NOMO-1 treated with dmso at 0.1 percent for 144 hours (cell line): ENCODE data around the gene FRS3.

Source experiments
- DNase-seq: peaks from one replicate; lab custom pipeline; 2025; ENCODE audit not compliant: unreplicated experiment; lab: John Stamatoyannopoulos, UW

Gene FRS3

DNA sequence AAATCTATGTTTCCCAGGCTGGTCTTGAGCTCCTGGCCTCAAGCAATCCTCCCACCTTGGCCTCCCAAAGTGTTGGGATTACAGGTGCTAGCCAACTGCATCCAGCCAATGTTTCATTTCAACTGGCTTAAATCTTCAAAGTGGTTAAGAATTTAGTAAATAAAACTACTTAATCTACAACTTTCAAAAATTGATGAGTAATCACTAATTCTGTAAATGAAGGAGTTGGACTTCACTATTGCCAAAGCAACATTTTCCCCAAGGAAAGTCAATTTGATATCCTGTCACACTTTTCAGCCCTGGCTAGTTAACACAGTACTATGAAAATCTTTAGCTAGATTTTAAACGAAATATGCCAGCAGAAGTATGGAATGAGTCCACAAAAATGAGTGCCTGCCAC, 11.6 kb upstream of the FRS3 start:
- no peak for DNase-seq

DNA sequence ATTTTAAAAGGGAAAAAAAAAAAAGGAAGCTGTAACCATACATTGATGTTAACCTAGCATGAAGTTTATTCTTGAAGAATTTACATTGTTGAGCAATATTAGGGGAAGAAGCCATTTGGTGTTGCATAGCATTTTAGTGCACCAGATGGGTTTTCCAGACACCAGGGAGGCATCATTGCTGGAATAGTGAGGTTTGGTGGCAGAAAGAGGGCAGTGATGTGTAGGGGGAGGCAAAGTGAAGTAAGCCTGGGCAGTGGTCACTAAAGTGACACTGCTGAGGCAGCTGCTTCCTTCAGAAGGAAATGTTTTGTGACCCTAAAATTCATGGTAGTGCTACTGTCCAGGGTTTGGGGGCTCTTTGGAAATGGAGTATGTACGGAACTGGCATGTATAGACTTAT, 10.3 kb upstream of the FRS3 start:
- DNase-seq = no peak

DNA sequence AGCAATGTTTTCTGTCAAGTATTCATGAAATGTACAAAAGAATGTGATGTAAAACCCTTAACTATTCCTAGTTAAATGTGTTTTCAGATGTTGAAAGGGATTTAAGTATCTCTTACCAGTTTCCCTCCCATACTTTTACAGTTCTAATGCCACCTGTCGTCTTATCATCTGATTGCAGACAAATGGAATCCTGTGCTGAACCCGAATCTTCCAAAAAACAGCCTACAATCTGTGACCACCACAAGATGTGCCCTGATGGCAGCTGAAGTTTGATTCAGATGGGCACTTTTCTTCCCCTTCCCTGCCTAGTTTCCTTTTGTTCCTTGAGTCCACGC, 9.7 kb upstream of the FRS3 start:
- DNase-seq = no peak

DNA sequence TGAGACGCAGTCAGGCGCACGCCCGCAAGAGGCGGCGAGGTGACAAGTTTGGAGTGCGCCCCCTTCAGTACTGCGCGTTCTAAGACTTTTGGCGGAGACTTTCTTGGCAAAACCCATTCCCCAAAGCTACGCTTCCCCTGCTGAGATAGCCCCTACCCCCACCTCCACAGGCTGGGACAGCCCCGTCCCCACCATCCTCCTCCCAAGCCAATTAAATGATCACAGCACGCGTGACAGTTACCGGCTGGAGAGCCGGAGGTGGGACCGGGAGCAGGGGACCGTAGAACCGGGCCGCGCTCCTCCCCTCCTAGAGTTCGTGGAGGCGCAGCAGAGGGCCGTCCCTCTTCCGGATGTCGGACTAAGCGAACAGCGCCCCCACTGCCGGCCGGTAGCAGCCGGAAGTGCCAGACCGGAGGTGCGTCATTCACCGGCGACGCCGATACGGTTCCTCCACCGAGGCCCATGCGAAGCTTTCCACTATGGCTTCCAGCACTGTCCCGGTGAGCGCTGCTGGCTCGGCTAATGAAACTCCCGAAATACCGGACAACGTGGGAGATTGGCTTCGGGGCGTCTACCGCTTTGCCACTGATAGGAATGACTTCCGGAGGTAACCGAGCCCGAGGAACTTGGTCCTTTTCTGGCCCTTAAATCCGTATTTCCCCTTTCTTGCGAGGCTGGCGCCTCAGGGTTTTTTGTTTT, 7.7 kb upstream of the FRS3 start, which contains the start of gene TOMM6:
Gene TOMM6, plus strand, starts transcription at position 476 of the 699 bp plus-strand sequence. Its CDS starts 4 bp downstream, at position 480.
- DNase-seq = peak; percentile 90

DNA sequence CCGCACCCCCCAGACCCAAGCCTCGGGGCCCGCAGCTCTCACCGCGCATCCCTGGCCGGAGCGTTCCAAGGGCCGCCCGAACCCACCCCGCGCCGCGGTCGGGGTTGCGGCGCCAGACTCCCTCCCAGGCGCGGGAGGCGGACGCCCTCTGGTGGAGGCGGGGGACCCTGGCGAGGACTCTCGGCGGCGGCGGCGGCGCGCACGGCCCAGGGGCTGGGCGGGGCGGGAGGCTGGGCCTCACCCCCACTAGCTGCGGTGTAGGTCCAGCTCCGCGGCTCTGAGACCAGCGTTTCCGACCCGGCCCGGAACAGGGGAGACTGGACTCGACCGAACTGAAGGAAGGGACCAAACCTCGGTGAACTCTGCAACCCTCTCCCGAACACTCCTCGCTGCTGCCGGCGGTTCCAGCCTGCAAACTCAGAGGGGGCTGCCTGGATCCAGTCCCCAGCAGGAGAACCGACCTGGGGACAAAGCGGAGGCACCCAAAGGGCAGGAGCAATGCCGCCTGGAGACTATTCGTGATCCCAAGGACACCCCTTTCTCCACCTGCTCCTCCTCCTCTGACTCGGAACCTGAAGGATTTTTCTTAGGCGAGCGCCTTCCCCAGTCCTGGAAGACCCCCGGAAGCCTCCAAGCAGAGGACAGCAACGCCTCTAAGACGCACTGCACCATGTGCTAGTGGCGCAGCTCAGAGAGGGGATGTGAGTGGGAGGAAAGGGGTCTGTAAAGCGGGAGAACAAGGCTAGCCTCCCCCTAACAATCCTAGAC, 6.9 kb upstream of the FRS3 start:
- peak; percentile 48 for DNase-seq

DNA sequence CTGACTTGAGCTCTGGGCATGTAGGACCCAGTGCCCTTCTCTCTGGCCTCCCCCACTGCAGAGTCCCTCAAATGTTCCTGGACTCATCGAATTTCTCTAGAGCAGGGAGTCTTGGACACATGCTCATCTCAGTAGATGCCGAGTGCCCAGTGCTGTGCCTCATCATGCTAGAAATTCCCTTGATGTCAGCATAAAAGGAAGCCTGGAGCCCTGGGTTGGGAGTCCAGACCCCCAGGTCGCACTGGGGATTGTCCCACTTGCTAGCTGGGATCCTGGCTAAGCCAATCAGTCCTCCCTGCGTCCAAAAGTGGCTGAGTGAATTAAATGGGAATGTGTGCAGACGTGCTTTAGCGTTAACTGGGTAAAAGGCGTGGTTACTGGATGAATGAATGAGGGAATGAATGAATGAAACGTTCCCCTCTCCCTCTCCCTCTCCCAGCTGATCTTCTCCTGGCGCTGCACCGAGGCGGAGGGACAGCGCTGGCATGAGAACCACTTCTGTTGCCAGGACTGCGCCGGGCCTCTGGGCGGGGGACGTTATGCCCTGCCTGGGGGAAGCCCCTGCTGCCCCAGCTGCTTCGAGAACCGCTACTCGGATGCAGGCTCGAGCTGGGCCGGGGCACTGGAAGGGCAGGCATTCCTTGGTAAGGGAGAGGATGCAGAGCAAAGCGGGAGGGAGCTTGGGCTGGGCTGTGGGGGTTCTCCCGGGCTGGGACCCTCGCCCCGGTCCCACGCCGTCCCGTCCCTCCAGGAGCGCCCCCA, 6.2 kb upstream of the FRS3 start:
- DNase-seq = no peak

DNA sequence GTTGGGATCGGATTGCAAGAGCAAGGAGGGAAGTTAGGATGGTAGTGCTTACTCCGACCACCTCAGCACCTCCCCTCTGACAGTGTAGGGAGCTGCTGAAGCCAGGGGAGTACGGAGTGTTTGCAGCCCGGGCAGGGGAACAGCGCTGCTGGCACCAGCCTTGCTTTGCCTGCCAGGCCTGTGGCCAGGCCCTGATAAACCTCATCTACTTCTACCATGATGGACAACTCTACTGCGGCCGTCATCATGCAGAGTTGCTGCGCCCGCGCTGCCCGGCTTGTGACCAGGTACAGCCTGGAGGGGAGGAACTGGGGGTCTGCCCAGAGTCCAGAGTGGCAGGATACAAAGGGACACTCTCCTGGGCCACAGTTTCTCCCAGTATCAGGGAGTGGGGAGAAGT, 5.6 kb upstream of the FRS3 start:
- no peak for DNase-seq

DNA sequence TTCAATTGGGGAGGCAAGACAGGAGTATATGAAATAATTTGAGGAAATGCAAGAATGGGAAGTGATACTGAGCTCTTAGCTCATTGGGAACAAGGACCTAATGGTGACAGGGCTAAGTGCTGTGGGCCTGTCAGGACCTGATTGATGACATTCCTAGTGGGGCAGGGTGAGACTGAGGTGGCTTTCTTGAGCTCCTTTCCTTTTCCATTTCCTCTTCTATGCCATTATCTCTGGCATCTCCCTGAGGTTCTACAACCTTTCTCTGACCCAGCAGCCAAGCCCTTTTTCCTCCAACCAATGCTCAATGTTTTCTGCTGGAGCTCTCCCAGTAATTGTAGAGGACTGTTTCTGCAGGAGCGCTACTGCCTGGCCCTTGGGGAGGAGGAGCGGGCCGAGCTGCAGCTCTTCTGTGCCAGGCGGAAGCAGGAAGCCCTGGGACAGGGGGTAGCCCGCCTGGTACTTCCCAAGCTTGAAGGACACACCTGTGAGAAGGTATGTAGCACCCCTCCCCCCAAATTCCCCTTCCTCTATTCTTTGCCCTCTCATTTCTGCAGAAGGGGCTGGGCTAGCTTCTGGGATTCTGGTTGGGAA, 5.0 kb upstream of the FRS3 start:
- peak; percentile 91 for DNase-seq

DNA sequence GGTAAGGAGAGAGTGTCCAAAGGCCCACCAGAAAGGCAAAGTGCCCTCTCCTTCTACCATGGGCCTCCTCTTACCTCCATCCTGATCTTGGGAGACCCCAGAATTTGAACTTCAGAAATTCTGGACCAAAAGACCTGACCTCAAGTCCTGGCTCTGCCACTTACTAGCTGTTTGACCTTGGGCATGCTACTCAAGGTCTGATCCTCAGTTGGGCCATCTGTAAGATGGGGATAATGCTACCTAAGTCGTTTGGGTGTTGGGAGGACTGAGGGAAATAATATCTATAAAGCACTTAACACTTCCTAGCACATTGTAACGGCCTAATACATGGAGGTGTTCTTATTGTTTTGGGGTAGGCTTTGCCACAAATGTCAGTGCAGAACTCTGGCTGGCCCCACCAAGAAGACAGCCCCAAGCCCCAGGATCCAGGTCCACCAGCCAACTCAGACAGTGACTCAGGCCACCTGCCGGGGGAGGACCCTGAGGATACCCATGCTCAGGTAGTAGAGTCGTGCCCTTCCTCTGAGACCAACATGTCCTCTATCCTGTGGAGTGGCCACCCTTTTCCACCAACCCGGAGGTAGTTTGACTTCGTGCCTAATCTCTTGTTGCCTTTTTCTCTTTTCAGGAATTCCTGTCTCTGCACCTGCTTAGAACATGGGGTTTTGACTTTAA, 3.5 kb upstream of the FRS3 start:
- no peak for DNase-seq

DNA sequence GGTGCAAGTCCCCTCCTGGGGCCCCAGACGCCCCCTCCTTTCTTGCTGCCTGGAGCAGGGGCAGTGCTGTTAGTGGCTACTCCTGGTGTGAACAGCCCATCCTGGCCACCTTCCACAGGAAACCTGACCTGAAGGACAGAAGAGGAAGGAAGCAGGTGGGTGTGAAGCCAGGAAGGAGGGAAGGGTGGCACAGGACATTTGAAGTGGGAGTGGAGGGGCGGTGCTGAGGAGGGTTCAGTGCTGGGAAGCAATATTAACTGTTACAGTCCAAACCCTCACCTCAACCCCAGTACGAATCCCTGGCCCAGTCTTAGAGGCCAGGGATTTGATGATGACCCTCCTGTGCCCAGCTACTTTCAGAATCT, 1.6 kb upstream of the FRS3 start:
- DNase-seq = no peak

DNA sequence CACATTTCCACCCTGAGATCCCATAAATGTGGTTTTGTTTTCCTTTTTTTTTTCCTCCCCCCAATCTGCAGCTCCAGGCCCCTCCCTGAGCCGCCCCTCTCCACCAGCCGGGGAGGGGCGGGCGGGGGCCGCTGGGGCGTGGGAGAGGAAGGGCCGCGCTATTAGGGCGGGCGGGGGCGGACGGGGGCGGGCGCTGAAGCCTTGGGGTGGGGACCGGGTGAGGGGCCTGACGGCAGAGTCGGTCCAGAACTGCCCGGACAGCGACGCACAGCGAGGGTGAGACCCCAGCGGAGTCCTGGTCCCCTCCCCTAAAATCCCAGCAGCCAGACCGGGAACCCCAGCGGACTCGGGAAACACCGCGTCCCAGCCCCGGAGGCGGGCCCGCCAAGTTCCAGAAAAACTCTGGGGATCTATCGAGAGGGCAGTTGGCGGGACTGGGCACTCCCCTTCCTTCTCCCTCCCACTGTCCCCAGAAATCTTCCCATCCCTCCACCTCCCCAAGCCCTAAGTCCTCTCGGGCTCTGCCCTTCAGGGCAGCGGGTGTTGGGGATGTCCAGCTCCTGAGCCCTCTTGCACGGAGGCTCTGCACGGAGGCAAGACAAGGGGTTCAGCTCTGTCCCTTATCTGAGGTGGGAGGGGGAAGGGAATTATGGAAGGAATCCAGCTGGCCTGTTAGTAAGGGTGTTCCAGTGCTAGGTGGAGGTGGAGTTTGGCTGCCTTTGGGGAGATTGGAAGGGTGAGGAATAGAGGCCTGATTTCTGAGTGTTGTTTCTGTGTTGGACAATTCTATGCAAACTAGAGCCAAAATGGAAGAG, 1.1 kb upstream of the FRS3 start, which contains the start of gene PRICKLE4:
Gene PRICKLE4, plus strand, starts transcription at position 232 of the 815 bp plus-strand sequence. CDS start 2,692 bp downstream, outside the sequence.
- DNase-seq = no peak

DNA sequence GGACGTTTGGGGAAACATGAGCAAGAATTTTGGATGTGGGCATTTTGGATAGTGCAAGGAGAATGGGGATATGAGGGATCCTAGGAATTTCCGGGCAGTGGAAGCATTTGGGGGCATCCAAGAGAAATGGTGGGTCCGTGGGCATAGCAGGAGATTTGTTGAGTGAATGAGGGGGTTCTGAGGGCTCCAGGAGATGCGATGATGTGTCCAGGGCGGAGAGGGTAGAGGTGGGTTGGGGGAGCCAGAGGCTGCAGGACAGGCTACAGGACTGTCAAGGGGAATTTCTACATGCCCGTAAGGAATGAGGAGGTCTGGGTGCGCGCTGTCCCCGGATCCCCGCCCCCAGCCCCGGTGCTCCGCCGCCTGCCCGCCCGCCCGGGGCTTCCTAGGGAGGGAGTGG, 364 bp downstream of the FRS3 start:
- DNase-seq = no peak

DNA sequence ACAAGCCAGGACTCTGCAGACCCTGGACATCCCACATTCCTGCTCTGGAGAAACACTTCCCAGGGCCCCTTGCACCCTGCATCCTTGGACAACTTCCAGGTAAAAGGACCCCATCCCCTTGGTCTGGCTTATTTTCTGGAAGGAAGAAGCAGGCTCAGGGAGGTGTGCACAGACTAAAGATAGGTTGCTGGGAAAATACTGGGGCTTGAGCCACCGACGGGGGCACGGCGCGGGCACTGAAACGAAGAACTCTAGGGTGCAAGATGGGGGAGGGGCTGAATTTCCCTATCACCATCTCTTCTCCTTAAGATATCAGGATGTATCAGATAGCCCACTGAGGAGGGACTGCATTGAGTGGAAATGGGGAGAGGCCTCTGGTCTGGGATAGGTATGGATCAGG, 805 bp downstream of the FRS3 start:
- DNase-seq = no peak

DNA sequence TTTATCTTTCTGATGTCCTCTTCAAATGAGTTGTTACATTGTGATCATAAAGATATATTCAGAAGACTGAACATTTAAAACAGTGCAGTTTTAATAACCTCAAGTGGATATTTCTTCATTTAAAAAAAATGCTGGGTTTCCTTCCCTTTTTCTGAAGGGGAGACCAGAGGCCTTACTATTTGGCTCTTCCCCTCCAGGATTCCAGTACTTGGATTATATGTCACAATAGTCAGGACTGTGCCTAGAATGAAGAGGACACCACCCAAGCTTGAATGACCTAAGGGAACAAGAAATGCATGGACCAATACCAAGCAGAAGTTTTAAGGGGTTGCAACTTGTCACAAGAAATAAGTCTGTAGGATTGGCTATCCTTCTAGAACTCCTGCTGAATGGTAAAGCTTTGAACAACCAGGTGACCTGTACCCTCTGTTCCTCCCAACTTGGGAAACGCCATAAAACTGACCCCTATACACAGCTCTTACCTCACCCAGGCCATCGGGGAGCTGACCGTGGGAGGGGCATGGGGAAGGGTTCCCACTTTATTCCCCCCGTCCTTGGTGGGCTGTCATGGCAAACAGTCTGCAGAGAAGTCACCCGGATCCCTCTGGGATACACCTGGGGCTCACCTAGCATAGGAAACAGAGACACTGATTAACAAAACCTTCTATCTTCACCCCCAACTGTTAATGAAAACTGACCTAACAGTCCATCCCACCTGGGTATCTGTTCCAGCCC, 2.0 kb downstream of the FRS3 start:
- peak; percentile 30 for DNase-seq

DNA sequence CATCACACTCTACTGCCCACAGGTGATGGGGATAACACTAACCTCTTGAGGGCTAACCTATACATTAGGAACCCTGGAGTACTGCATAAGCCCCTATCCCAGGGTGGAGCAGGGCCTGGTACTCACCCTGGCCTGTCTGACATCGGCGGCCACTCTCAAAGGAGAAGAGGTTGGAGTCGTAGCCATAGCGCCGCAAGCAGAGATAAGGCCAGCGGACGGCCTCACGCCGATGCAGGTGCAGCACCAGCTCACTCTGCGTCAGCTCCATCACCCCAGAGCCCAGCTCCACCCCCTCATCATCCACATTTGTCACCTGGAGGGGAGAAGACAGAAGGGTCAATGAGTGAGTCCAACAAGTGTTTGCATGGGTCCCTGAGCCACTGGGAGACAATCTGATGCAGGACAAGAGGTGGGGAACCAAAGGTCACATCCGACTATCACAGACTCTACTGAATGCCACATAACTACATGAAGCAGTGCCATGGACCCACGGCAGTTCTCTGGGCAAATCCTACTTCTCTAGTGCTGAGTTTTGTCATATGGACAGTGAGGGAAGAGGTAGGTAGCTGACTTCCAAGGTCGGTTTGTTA, 4.3 kb downstream of the FRS3 start:
- DNase-seq = no peak

DNA sequence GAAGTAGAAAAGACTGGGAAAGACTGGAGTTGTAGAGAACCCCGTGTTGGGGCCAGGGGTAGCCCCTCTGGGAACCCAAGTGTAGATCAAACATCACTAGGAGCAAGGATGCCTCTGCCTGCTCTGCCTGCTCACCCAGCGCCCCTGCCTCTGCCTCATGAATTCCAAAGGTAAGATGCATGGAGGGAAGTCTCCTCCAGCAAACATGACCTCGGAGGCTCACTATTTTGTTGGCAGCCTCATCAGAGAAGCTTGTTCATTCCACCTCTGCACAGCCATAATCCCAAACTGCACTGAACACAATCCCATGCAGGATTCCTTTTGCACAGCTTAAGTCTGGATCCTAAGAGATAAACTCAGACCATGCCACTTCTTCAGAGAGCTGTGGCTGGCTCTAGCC, 4.9 kb downstream of the FRS3 start:
- DNase-seq = no peak

DNA sequence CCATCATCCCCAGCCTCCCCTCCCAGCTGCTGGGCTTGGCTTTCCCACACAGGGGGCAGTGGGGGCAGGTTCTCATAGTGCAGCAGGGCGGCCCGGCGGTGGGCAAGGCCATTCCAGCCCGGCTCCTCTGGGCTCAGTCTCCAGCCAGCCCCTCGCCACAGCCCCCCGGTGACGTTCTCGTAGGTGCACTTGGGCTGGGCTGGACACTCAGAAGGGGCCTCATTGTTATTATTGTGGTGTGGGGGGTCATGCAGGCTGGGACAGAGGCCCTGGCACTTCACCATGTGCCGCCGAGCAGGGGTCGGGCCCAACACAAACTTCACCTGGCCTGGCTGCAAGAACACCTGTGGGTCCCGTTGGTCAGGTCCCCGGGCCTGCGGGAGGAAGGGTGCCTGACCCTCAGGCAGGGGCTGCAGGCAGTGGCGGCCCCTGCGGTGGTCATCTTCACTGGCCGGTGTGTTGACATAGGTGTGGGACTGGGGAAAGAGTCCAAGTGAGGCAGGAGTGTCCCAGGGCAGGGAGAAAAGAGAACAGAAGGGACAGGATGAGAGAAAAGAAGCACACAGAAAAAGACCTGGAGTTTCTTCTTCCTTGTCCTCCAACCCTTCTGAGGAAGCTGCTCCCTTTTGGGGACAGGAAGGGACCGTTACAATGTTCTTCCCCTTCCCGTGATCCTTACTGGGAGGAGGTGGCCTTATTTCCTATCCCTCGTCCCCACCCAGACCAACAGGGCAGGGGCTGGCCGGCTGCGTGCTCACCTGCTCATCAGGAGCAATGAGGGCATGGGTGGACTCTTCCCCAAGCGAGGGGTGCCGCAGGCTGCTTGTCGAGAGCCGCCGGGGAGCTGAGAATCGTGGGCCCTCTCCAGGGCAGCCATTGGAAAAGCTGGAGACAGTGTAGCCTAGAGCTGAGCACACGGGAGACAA, 8.4 kb downstream of the FRS3 start:
- no peak for DNase-seq
